GM19351 (cell line): ENCODE data around the gene SGMS1.
"Not testable (repeated sequence)": the region's sequence is repeated elsewhere in the genome, so short reads cannot be mapped to it uniquely, and the experiment has no call there.

Source experiments
- ATAC-seq: cut with Tn5 transposase; IDR thresholded peaks from one replicate; pipeline ENCODE4 v1.9.1; 2021; ENCODE audit warnings: mild to moderate bottlenecking, moderate library complexity; ENCODE audit not compliant: unreplicated experiment

Gene SGMS1

GRCh38 chr10:50355693-50356480, 267.9 kb downstream of the SGMS1 start:
- ATAC-seq, result not testable (repeated sequence)

DNA sequence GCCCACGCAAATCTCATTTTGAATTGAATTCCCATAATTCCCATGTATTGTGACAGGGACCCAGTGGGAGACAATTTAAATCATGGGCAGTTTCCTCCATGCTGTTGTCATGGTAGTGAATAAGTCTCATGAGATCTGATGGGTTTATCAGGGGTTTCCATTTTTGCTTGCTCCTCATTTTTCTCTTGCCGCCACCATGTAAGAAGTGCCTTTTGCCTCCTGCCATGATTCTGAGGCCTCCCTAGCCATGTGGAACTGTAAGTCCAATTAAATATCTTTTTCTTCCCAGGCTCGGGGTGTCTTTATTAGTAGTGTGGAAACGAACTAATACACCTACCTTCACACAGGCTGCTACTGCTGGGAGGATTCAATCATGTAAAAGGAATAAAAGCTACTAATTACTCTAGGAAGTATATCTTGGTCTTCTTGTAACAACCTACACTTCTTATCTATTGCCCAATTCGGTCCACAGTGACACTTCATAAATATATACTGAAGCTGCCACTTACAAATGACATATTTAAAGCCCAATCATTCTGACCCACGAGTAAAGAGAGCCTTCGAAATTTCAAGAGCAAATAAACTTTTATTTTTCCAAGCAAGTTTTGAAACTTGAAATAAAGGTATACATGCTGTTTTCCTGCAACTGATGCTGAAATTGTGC, 272.1 kb downstream of the SGMS1 start:
- ATAC-seq, result no peak

GRCh38 chr10:50350366-50350765, 273.4 kb downstream of the SGMS1 start:
- no peak for ATAC-seq

DNA sequence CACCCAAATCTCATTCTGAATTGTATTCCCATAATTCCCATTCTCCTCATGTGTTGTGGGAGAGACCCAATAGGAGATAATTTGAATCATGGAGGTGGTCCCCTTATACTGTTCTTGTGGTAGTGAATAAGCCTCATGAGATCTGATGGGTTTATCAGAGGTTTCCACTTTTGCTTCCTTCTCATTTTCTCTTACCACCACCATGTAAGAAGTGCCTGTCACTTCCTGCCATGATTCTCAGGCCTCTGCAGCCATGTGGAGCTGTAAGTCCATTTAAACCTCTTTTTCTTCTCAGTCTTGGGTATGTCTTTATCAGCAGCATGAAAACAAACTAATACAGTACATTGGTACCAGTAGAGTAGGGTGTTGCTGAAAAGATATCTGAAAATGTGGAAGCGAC, 274.2 kb downstream of the SGMS1 start:
- ATAC-seq, result no peak

DNA sequence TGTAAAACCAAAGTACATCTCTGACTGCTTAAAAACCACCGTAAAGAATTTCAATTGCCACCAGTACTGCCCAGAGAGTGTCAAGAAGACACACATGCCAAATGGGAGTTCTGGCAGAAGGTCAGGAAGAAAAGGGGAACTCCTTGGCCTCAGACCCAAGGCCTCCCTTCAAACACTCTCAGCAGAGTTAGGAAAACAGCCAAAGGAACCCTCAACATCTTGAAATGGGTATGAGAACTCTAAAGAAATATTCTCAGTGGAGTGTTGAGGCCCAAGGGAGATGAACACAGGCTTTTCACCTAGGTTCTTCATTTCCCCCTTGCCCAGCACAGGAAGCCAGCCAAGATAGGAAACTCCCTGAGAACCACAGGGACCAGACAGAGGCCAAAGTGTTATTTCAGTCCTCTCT, 276.4 kb downstream of the SGMS1 start:
- peak; percentile 91 for ATAC-seq

GRCh38 chr10:50346942-50347341, 276.8 kb downstream of the SGMS1 start:
- no peak for ATAC-seq

DNA sequence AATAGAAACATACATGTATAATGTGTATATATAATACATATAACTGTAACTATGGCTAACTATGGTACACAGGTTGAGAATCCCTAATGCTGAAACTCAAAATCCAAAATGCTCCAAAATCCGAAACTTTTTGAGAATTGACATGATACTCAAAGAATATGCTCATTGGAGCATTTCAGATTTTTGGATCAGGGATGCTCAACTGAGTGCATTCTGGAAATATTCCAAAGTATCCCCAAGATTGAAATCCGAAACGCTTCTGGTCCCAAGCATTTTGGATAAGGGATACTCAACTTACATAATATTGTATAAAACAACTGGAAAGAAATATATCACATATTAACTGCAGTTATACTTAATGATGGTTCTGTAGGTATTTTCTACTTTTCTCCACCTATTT, 278.2 kb downstream of the SGMS1 start:
- no peak for ATAC-seq

DNA sequence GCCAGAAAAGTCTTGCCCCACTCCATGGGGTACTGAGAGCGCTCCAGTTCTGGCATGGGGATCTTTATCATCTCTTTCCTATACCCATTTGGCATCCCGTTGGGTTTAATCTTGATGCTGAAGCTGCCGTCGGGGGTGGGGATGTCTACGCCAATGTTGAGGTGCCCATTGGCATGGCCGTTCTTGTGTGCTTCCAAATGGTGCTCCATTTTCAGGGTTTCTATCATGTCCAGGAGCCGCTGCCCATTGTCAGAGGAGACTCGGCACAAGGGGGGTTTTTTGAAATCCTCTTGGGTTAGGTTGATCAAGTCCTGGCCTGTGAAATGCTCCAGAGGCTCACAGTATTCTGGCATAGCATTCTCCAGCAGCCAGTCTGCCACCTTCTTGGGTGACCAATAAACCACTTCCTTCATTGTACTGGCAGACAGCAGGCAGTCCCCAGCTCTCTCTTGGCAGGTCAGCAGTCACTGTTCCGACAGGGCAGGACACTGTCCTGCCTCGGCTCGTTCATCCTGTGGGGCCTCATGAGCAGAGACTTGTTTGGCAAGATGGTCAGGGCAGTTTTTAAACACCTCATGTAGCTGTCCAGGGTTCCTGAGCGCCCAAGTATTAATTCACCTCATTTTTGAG, 279.9 kb downstream of the SGMS1 start:
- no peak for ATAC-seq

DNA sequence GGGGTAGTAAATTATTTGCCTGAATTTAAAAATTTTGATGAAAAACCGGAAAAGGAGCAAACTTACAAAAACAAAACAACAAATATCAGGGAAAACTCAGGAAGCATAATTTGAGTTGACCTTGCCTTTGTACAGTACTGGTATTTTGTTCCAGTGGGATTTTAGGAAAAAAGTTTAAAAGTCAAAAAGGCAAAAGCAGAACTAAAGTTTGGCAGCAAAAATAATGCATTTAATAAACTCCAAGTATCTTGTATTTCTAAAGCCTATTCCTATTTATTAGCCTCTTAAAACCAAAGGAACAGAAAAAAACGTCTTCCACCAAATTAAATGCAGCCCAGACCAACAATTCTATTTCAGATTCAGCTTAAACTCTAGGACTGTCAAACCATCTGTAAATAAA, 281.8 kb downstream of the SGMS1 start:
- ATAC-seq, result no peak

DNA sequence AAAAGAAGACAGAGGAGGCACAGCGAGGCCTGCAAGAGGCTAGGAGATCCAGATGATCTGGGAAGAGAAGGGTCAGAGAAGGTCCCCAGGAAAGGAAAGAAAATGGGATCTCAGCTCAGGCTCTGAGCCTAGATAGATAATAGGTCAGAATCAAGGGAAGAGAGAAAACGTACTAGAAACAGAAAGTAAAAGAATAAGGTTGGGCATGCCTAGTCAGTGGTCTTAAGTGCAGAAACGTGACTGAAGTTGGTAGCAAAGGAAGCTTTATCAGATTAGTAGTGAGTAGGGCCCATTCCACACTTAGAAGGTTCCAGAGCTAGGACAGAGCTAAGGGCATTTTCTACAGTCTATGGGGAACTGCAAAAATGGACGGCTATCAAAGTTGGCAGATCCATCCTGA, 287.6 kb downstream of the SGMS1 start:
- peak; percentile 50 for ATAC-seq

- ATAC-seq, result no peak
These were observed 288.4 kb downstream of the SGMS1 start for GRCh38 chr10:50335397-50335796.

- ATAC-seq, result no peak
These were observed 289.5 kb downstream of the SGMS1 start for GRCh38 chr10:50334273-50334672.

DNA sequence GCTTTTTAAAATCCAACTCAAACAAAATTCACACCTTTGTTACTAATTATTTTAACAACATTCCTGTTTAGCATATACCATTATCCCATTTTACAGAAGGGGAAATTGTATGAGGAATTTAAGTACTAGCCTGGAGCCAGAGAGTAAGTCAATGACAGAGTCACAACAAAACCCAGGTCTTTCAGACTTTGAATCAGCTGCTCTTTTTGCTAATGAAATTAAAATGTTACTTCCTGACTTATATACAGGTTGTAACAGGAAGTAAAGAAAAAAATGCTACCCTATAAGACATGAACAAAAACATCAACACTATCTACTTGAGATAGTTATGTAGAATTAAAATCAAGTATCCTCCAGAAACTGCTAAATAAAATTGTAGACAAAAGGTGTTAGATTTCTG, 289.9 kb downstream of the SGMS1 start:
- no peak for ATAC-seq

- no peak for ATAC-seq
These were observed 291.5 kb downstream of the SGMS1 start for GRCh38 chr10:50332108-50332842.

GRCh38 chr10:50331486-50331885, 292.3 kb downstream of the SGMS1 start:
- no peak for ATAC-seq

DNA sequence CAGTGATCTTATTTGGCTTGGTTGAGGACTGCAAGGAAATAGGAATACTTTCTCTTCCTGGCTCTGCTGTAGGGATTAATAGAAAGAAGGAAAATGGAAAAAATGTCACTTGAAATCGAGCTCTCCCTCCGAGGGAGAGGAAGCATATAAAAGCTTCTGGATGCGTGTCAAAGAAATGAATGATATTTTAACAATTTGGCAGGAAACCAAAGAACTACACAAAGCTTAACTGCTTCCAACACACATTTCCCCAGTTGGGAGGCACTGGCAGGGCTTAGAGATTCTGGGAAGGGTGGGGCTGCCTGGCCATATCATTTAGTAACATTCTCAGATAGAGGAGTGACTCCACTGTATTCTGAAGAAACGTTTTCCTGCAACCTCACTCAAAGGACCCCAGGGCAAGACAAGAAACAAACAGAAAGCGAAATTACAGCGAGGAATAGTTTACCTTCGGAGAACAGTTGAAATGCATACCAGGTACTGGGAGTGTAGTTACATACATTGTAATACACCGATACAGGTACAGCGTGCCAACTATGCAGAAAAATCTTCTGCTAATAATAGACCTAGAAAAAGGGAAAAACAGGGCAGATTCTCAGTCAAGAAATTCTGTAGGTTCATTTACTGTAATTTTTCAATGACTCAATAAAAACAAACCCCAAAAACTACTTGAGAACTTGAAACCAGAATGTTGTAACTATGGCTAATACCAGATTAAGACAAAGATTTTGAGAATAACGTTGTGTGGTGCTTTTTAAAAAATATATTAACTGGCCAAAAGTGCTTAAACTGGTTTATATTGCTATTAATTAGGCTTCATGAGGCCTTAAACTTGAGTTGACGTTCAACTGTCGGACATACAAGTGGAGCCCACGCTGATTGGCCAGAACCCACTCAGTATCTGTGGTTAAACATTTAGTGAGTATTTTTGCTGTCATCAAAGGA, 296.7 kb downstream of the SGMS1 start:
- ATAC-seq, result no peak

DNA sequence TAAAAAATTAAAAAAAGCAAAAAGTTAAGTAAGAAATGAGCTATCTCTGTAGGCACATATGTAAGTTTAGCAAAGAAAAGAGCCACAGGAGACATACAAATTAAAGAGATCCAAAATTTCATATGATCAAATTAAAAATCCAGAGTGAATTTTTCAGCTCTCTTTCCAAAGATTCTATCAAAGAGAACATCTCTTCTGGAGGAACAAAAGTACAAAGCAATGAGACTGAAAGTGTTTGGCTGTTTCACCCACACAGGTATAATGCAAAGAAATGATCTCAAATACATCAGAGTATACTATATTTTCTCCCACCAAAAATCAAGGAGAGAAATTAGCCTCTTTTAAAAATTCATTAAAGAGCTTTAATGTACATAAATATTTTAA, 297.6 kb downstream of the SGMS1 start:
- no peak for ATAC-seq

- peak; percentile 90 for ATAC-seq
These were observed 298.1 kb downstream of the SGMS1 start for GRCh38 chr10:50325449-50326171.

DNA sequence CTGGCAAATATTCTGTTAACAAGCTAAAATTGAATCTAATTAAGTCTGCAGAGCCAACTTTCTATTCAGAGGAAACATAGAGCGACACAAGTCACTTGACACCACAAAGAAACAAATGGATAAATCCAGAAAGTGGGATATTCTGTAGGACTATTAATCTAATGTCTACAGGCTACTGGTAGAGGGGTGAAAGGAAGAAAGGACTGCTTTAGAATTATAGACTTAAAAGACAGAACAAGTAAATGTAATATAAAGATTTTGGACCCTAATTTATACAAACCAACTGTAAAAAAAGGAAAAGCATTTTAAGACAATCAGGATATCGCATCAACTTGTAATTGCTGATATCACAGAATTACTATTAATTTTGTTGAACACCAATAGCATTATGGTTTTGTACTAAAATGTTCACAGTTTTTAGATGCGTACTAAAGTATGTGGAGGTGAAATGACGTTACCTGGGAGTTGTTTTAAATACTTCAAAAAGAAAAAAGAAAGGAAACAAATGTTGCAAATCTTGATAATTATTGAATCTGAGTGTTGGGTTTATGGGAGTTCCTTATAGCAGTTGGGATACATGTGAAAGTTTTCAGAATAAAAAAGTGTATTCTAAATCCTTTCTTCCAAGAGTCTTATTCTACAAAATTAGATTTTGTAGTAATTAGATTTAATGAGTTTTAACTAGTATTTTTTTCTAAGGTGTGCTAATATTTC, 298.9 kb downstream of the SGMS1 start:
- ATAC-seq, result no peak
